HL-60 (cell line): Measurements from ENCODE around the gene CCDC69.

Source experiments
- DNase-seq, 2 experiments: peaks; one replicate each; pipeline ENCODE4 v3.0.0-alpha.2; 2010 to 2020; ENCODE audit warnings: low read depth in 1 of 2, low spot score in 1 of 2
- H3K27ac ChIP-seq: fragments of 250-450 bp; sonication (Bioruptor Pico); replicated peaks from 2 replicates; pipeline ENCODE4 v1.5.1; 2020; ENCODE audit warnings: mild to moderate bottlenecking, moderate library complexity
- H3K27me3 ChIP-seq: fragments of 250-450 bp; sonication (Bioruptor Pico); 2 replicates; pipeline ENCODE4 v1.5.1; 2021; ENCODE audit warnings: mild to moderate bottlenecking, moderate library complexity; ENCODE audit not compliant: insufficient read depth, poor library complexity, severe bottlenecking
- H3K4me3 ChIP-seq: replicated peaks from 2 replicates; pipeline ENCODE4 v1.5.1; 2011; ENCODE audit warnings: mild to moderate bottlenecking, control low read depth, low read length; ENCODE audit not compliant: insufficient read depth
- GABPA ChIP-seq: IDR thresholded peaks from 2 replicates; pipeline ENCODE4 v1.6.1; 2012; ENCODE audit warnings: low read depth
- POLR2AphosphoS5 ChIP-seq: IDR thresholded peaks from 2 replicates; pipeline ENCODE4 v1.6.1; 2012; ENCODE audit warnings: low read depth
- SPI1 ChIP-seq: IDR thresholded peaks from 2 replicates; pipeline ENCODE4 v1.6.1; 2012; ENCODE audit warnings: low read depth, mild to moderate bottlenecking, borderline replicate concordance
- TF ChIP-seq, protein P1 (sequence below): IDR thresholded peaks from 2 replicates; pipeline ENCODE4 v1.6.1; 2012; ENCODE audit warnings: low read depth; ENCODE audit not compliant: insufficient replicate concordance
- TF ChIP-seq, protein P2 (sequence below): IDR thresholded peaks from one replicate; pipeline ENCODE4 v1.5.1; 2011; ENCODE audit warnings: low read length, control low read depth, inconsistent platforms; ENCODE audit not compliant: insufficient read depth

CCDC69 gene

DNA sequence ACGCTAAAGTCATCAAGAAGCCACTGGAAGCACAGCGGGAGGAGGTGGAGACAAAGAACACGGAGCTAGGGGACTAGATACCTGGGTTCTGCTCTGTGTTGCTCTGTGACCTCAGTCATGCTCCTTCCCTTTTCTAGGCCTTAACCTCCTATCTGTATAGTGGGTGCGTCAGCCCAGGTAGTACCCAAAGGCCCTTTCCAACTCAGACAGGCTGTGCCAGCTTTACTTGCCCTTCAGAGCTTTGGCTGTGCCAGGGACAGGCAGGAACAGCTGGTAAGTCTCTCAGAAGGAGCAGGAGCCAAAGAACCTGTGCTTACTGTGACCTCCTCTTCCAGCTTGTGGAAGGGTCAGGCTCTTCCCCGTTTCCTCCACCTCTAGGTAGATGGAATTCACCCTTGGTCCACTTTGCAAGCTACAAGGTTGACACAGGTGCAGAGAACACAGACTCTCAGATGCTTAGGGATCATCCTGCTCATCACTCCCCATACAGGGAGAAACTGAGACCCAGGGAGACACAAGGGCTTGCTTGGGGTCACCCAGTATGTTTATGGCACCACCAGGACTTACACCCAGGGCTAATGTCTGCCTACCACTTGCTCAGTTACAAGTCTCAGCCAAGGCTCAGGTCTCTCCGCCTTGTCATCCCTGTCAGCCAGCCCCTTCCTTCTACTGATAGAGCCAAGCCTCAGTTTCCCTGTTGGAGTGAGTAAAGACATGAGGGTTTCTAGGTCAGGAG, 1.7 kb downstream of the CCDC69 start:
- no peak overlapping the region for H3K4me3 ChIP-seq
- DNase-seq: no peak

DNA sequence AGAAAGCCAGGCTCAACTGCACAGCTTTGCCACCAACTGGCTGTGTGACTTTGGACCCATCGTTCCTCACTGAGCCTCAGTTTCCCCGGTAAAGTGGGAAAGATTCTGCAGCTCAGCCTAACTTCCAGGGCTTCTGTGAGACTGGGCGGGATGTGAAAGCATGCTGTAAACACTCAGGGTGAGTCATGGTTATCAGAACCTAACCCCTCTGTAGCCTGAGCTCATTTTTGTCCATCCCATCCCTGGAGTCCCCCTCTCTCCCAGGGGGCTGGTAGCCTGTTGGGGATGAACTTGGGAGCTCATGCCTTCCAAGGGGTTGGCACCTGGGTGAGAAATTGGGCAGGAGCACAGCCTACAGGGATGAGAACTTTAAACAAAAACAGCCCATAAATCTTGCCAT, 2.3 kb downstream of the CCDC69 start:
- Histone ChIP-seq H3K27me3 (no peaks in the 10 kb centered on the region), H3K4me3 (no peak overlapping the region), H3K27ac (no peak overlapping the region)
- no peak for TF ChIP-seq SPI1
- no peak for TF ChIP-seq POLR2AphosphoS5
- no peak for TF ChIP-seq GABPA
- TF ChIP-seq, protein P1, sequence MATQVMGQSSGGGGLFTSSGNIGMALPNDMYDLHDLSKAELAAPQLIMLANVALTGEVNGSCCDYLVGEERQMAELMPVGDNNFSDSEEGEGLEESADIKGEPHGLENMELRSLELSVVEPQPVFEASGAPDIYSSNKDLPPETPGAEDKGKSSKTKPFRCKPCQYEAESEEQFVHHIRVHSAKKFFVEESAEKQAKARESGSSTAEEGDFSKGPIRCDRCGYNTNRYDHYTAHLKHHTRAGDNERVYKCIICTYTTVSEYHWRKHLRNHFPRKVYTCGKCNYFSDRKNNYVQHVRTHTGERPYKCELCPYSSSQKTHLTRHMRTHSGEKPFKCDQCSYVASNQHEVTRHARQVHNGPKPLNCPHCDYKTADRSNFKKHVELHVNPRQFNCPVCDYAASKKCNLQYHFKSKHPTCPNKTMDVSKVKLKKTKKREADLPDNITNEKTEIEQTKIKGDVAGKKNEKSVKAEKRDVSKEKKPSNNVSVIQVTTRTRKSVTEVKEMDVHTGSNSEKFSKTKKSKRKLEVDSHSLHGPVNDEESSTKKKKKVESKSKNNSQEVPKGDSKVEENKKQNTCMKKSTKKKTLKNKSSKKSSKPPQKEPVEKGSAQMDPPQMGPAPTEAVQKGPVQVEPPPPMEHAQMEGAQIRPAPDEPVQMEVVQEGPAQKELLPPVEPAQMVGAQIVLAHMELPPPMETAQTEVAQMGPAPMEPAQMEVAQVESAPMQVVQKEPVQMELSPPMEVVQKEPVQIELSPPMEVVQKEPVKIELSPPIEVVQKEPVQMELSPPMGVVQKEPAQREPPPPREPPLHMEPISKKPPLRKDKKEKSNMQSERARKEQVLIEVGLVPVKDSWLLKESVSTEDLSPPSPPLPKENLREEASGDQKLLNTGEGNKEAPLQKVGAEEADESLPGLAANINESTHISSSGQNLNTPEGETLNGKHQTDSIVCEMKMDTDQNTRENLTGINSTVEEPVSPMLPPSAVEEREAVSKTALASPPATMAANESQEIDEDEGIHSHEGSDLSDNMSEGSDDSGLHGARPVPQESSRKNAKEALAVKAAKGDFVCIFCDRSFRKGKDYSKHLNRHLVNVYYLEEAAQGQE: no peak
- DNase-seq: no peak

More for the DNA sequence above, 1.7 kb downstream of the CCDC69 start:
- no peak for TF ChIP-seq POLR2AphosphoS5
- TF ChIP-seq, protein P1: no peak
- H3K27me3 ChIP-seq: no peaks in the 10 kb centered on the region
- H3K27ac ChIP-seq: no peak overlapping the region; the same call in 1 of the 2 replicates

DNA sequence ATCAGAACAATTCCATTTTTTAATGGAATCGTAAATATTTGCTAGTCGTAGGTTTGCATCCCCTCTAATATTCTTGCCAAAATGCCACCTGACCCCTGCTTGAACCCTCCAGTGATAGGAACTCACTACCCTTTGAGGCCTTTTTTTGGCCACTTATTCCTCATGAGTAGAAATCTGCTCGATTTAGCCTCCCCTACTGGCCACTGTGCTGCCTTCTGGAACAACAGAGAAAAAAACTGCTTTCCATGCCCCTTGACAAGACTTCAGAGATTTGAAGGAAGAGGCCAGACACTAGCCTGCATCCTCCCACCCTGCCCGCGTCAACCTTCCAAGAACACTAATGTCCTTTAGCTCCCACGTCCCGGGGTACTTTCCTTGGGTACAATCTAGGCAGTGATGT, 4.1 kb downstream of the CCDC69 start:
- Histone ChIP-seq H3K27me3 (no peaks in the 10 kb centered on the region), H3K4me3 (no peak overlapping the region), H3K27ac (no peak overlapping the region)
- TF ChIP-seq GABPA (no peak), POLR2AphosphoS5 (no peak), SPI1 (no peak)
- TF ChIP-seq, protein P2, sequence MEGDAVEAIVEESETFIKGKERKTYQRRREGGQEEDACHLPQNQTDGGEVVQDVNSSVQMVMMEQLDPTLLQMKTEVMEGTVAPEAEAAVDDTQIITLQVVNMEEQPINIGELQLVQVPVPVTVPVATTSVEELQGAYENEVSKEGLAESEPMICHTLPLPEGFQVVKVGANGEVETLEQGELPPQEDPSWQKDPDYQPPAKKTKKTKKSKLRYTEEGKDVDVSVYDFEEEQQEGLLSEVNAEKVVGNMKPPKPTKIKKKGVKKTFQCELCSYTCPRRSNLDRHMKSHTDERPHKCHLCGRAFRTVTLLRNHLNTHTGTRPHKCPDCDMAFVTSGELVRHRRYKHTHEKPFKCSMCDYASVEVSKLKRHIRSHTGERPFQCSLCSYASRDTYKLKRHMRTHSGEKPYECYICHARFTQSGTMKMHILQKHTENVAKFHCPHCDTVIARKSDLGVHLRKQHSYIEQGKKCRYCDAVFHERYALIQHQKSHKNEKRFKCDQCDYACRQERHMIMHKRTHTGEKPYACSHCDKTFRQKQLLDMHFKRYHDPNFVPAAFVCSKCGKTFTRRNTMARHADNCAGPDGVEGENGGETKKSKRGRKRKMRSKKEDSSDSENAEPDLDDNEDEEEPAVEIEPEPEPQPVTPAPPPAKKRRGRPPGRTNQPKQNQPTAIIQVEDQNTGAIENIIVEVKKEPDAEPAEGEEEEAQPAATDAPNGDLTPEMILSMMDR: no peak
- TF ChIP-seq, protein P1: no peak
- no peak for DNase-seq

DNA sequence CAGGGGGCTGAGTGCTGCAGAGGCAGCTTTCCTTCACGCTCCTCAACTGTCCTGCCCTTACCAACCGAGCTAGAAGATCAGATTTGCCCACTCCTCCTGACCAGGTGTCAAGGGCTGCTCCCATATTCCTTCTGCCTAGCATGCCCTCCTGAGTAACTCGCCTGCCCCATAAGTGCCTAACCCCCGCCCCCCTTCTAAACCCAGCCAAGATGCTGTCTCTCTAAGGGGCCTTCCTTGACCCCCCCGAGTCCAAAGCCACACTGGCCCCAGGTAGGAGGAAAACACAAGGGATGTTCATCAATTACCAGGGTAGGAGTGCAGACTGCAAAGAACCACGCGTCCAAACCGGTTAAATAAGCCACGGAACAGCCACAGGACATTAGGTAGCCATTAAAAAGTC, 4.8 kb downstream of the CCDC69 start:
- no peak overlapping the region for H3K4me3 ChIP-seq
- DNase-seq: no peak
- H3K27me3 ChIP-seq: no peaks in the 10 kb centered on the region
- TF ChIP-seq POLR2AphosphoS5 (no peak), SPI1 (no peak), GABPA (no peak)
- TF ChIP-seq, protein P1: no peak
- TF ChIP-seq, protein P2: no peak
- no peak overlapping the region for H3K27ac ChIP-seq
